Fibroblast of lung (primary cell): Measurements from ENCODE around the gene EFCAB5.
"Not testable (repeated sequence)": the region's sequence is repeated elsewhere in the genome, so short reads cannot be mapped to it uniquely, and the experiment has no call there.

Experiments
- CTCF ChIP-seq, 2 donors: IDR thresholded peaks in 1 of 2; conservative IDR thresholded peaks in 1 of 2; 1 replicate in 1 of 2; 2 replicates in 1 of 2; pipeline ENCODE4 v1.5.1; 2011 to 2012; ENCODE audit warnings: low read length in 2 of 2, control low read depth in 1 of 2, inconsistent platforms in 1 of 2, low read depth in 1 of 2, mild to moderate bottlenecking in 1 of 2
- EZH2 ChIP-seq: IDR thresholded peaks from 2 replicates; pipeline ENCODE4 v1.5.1; 2012; ENCODE audit warnings: low read length, control low read depth, mild to moderate bottlenecking; ENCODE audit errors: missing control alignments

DNA sequence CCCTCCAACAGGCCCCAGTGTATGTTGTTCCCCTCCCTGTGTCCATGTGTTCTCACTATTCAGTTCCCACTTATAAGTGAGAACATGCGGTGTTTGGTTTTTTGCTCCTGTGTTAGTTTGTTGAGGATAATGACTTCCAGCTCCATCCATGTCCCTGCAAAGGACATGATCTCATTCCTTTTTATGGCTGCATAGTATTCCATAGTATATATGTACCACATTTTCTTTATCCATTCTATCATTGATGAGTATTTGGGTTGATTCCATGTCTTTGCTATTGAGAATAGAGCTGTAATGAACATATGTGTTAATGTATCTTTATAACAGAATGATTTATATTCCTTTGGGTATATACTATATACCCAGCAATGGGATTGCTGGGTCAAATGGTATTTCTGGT is 16.1 kb downstream of the EFCAB5 start:
- not testable (repeated sequence) for TF ChIP-seq CTCF (conservative IDR thresholded peaks at IDR 0.05 in 1 of 2, IDR thresholded peaks at IDR 0.05 in 1 of 2; ENCODE audit: low read depth in 1 of 2, low read length in 2 of 2); EZH2
